H9 (cell line): Measurements from ENCODE around the gene HS6ST1. TPM values are rescaled to one million over a fixed set of nuclear protein-coding genes. Genes with fewer than 3 reads are reported as not detected.

Experiments
- DNase-seq: peaks from one replicate; pipeline ENCODE4 v3.0.0-alpha.2; 2017
- H2AFZ ChIP-seq: one replicate; pipeline ENCODE4 v1.6.1; 2013; ENCODE audit warnings: mild to moderate bottlenecking, low read length, control low read depth, moderate library complexity
- H2AK5ac ChIP-seq: 2 replicates; pipeline ENCODE4 v1.6.1; 2013; ENCODE audit warnings: low read length, control low read depth, mixed read lengths; ENCODE audit not compliant: insufficient read length
- H2BK120ac ChIP-seq: one replicate; pipeline ENCODE4 v1.6.1; 2013; ENCODE audit warnings: low read depth, mild to moderate bottlenecking, low read length, control low read depth, inconsistent platforms; ENCODE audit not compliant: poor library complexity, severe bottlenecking
- H2BK12ac ChIP-seq: 2 replicates; pipeline ENCODE4 v1.6.1; 2013; ENCODE audit warnings: low read length, control low read depth, mixed read lengths, low read depth; ENCODE audit not compliant: insufficient read length
- H2BK15ac ChIP-seq: 2 replicates; pipeline ENCODE4 v1.6.1; 2013; ENCODE audit warnings: low read depth, low read length, control low read depth
- H2BK20ac ChIP-seq: one replicate; pipeline ENCODE4 v1.6.1; 2013; ENCODE audit warnings: low read depth, mild to moderate bottlenecking, low read length, control low read depth, inconsistent platforms; ENCODE audit not compliant: poor library complexity, severe bottlenecking
- H2BK5ac ChIP-seq: 2 replicates; pipeline ENCODE4 v1.6.1; 2013; ENCODE audit warnings: low read length, control low read depth, mixed read lengths; ENCODE audit not compliant: insufficient read length
- H3K14ac ChIP-seq: 2 replicates; pipeline ENCODE4 v1.6.1; 2013; ENCODE audit warnings: low read length, control low read depth; ENCODE audit not compliant: insufficient read depth
- H3K18ac ChIP-seq: 2 replicates; pipeline ENCODE4 v1.6.1; 2013; ENCODE audit warnings: low read depth, mild to moderate bottlenecking, mixed read lengths, low read length, control low read depth; ENCODE audit not compliant: insufficient read length
- H3K23ac ChIP-seq: 2 replicates; pipeline ENCODE4 v1.6.1; 2013; ENCODE audit warnings: low read length, control low read depth, mixed read lengths, low read depth; ENCODE audit not compliant: insufficient read length
- H3K23me2 ChIP-seq: 2 replicates; pipeline ENCODE4 v1.6.1; 2013; ENCODE audit warnings: low read depth, mild to moderate bottlenecking, mixed read lengths, low read length, control low read depth; ENCODE audit not compliant: insufficient read length, poor library complexity, severe bottlenecking
- H3K27ac ChIP-seq: 2 replicates; pipeline ENCODE4 v1.5.1; 2013; ENCODE audit warnings: low read length, control low read depth, mixed read lengths, low read depth; ENCODE audit not compliant: insufficient read length
- H3K27me3 ChIP-seq: 2 replicates; pipeline ENCODE4 v1.6.1; 2013; ENCODE audit warnings: low read length, control low read depth, inconsistent platforms; ENCODE audit not compliant: insufficient read depth
- H3K4ac ChIP-seq: 2 replicates; pipeline ENCODE4 v1.6.1; 2013; ENCODE audit warnings: low read depth, mild to moderate bottlenecking, control low read depth, inconsistent platforms, low read length, moderate library complexity
- H3K4me1 ChIP-seq: 2 replicates; pipeline ENCODE4 v1.6.1; 2013; ENCODE audit warnings: low read length, control low read depth, inconsistent platforms; ENCODE audit not compliant: insufficient read depth
- H3K4me2 ChIP-seq: 2 replicates; pipeline ENCODE4 v1.6.1; 2013; ENCODE audit warnings: low read length, control low read depth, mixed read lengths; ENCODE audit not compliant: insufficient read length, insufficient read depth
- H3K56ac ChIP-seq: 2 replicates; pipeline ENCODE4 v1.6.1; 2013; ENCODE audit warnings: low read depth, mild to moderate bottlenecking, mixed read lengths, low read length, control low read depth; ENCODE audit not compliant: insufficient read length
- H3K79me1 ChIP-seq: 2 replicates; pipeline ENCODE4 v1.6.1; 2013; ENCODE audit warnings: low read depth, mild to moderate bottlenecking, moderate library complexity, low read length, control low read depth, inconsistent platforms; ENCODE audit not compliant: insufficient read depth, poor library complexity, severe bottlenecking
- H3K79me2 ChIP-seq: 2 replicates; pipeline ENCODE4 v1.6.1; 2013; ENCODE audit warnings: low read length, control low read depth, inconsistent platforms; ENCODE audit not compliant: insufficient read depth
- H3K9ac ChIP-seq: 2 replicates; pipeline ENCODE4 v1.6.1; 2013; ENCODE audit warnings: low read length, control low read depth, mixed read lengths; ENCODE audit not compliant: insufficient read length; ENCODE audit errors: extremely low read depth
- H3K9me3 ChIP-seq: one replicate; pipeline ENCODE4 v1.6.1; 2013; ENCODE audit warnings: low read depth, low read length, inconsistent platforms; ENCODE audit not compliant: control insufficient read depth
- H3T11ph ChIP-seq: one replicate; pipeline ENCODE4 v1.6.1; 2013; ENCODE audit warnings: mild to moderate bottlenecking, low read length, control low read depth, inconsistent platforms
- H4K20me1 ChIP-seq: one replicate; pipeline ENCODE4 v1.6.1; 2013; ENCODE audit not compliant: control insufficient read depth, insufficient read length, insufficient read depth
- H4K5ac ChIP-seq: 2 replicates; pipeline ENCODE4 v1.6.1; 2013; ENCODE audit warnings: low read depth, mild to moderate bottlenecking, mixed read lengths, low read length, control low read depth; ENCODE audit not compliant: insufficient read length
- H4K8ac ChIP-seq: replicated peaks from 2 replicates; pipeline ENCODE4 v1.6.1; 2013; ENCODE audit warnings: low read length, control low read depth, mixed read lengths, low read depth; ENCODE audit not compliant: insufficient read length
- H4K91ac ChIP-seq: 2 replicates; pipeline ENCODE4 v1.6.1; 2013; ENCODE audit warnings: low read depth, mild to moderate bottlenecking, moderate library complexity, mixed read lengths, low read length, control low read depth; ENCODE audit not compliant: insufficient read length
- H3K27ac Mint-ChIP-seq, 3 experiments: 2 replicates in 2 of 3; 3 replicates in 1 of 3; pipeline ENCODE4 v1.8.0; 2020 to 2021; ENCODE audit warnings: mixed read lengths in 3 of 3, mild to moderate bottlenecking in 1 of 3, moderate library complexity in 1 of 3
- H3K27me3 Mint-ChIP-seq: 2 replicates; pipeline ENCODE4 v1.8.0; 2021; ENCODE audit warnings: low read depth, mild to moderate bottlenecking, moderate library complexity, mixed read lengths
- H3K36me3 Mint-ChIP-seq, 3 experiments: 2 replicates in 2 of 3; 3 replicates in 1 of 3; pipeline ENCODE4 v1.8.0; 2020 to 2021; ENCODE audit warnings: low read depth in 3 of 3, mixed read lengths in 3 of 3; ENCODE audit not compliant: insufficient read depth in 1 of 3
- H3K4me1 Mint-ChIP-seq, 2 experiments: 2 replicates each; pipeline ENCODE4 v1.8.0; 2020; ENCODE audit warnings: mixed read lengths in 2 of 2
- H3K4me3 Mint-ChIP-seq, 2 experiments: 2 replicates in 1 of 2; 3 replicates in 1 of 2; pipeline ENCODE4 v1.8.0; 2020 to 2021; ENCODE audit warnings: mild to moderate bottlenecking in 2 of 2, mixed read lengths in 2 of 2, moderate library complexity in 1 of 2
- H3K9me3 Mint-ChIP-seq, 2 experiments: 2 replicates in 1 of 2; 3 replicates in 1 of 2; pipeline ENCODE4 v1.8.0; 2020; ENCODE audit warnings: mild to moderate bottlenecking in 2 of 2, mixed read lengths in 2 of 2, moderate library complexity in 1 of 2
- WGBS: extraction: QIAGEN DNeasy Blood & Tissue Kit; methylation state at CpG from one replicate; pipeline ENCODE4 v1.1.7; 2013; ENCODE audit warnings: missing lambda C conversion rate, low lambda C conversion rate, mixed read lengths; ENCODE audit not compliant: insufficient read length; ENCODE audit errors: extremely low coverage; 5-methylcytosine and 5-hydroxymethylcytosine counted together
- total RNA-seq: library from RNA; stranded (reverse); gene quantifications from 2 replicates; pipeline ENCODE4 v1.2.1, GENCODE V29; 2021
- TF ChIP-seq, protein P1 (sequence below): fragments of 200-600 bp; sonication (generic); conservative IDR thresholded peaks from 3 replicates; pipeline ENCODE4 v1.8.0; 2021; ENCODE audit warnings: antibody characterized with exemption, mild to moderate bottlenecking

Gene HS6ST1
- total RNA-seq, 1 experiment from 2014 or later: 60.2 TPM

DNA sequence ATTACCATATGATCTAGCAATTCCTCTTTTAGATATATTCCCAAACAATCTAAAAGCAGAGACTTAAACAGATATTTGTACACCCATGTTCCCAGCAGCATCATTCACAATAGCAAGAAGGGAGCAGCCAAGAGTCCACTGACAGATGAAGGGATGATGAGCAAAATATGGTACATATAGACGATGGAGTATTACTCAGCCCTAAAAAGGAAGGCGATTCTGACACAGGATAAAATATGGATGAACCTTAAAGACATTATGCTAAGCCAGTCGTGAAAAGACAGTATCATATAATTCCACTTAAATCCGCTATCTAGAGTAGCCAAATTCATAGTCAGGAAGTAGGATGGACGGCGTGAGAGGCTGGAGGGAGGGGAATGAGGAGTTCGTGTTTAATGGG is 20.4 kb downstream of the HS6ST1 start:
- TF ChIP-seq, protein P1, sequence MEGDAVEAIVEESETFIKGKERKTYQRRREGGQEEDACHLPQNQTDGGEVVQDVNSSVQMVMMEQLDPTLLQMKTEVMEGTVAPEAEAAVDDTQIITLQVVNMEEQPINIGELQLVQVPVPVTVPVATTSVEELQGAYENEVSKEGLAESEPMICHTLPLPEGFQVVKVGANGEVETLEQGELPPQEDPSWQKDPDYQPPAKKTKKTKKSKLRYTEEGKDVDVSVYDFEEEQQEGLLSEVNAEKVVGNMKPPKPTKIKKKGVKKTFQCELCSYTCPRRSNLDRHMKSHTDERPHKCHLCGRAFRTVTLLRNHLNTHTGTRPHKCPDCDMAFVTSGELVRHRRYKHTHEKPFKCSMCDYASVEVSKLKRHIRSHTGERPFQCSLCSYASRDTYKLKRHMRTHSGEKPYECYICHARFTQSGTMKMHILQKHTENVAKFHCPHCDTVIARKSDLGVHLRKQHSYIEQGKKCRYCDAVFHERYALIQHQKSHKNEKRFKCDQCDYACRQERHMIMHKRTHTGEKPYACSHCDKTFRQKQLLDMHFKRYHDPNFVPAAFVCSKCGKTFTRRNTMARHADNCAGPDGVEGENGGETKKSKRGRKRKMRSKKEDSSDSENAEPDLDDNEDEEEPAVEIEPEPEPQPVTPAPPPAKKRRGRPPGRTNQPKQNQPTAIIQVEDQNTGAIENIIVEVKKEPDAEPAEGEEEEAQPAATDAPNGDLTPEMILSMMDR: no peak
- H3K27ac ChIP-seq: no peak overlapping the region
- no peak overlapping the region for H2BK120ac ChIP-seq
- H4K5ac ChIP-seq: no peak overlapping the region
- no peak overlapping the region for H2BK5ac ChIP-seq
- H4K20me1 ChIP-seq: peaks cover 3% of the 10 kb centered on the region
- peaks cover 4% of the 10 kb centered on the region; the same call in 1 of the 2 replicates for H3K4me1 ChIP-seq
- no peak overlapping the region for H3K14ac ChIP-seq
- H3K4ac ChIP-seq: no peak overlapping the region
- no CpG with 5 or more reads among the region's 7 CpGs for WGBS
- H2BK15ac ChIP-seq: no peak overlapping the region
- H3K79me2 ChIP-seq: peaks cover 43% of the 10 kb centered on the region; the same call in 1 of the 2 replicates
- no peak overlapping the region for H3K23ac ChIP-seq
- H3K9ac ChIP-seq: no peak overlapping the region
- Mint-ChIP-seq H3K4me3 (no peak overlapping the region), H3K4me1 (peaks cover 27 to 45% of the 10 kb centered on the region in 2 experiments), H3K36me3 (peaks cover 6 to 19% (median 12%) of the 10 kb centered on the region in 3 experiments), H3K9me3 (no peaks in the 10 kb centered on the region), H3K27me3 (no peaks in the 10 kb centered on the region), H3K27ac (no peak overlapping the region)
- no peak overlapping the region for H3T11ph ChIP-seq
- H3K56ac ChIP-seq: no peak overlapping the region
- no peak overlapping the region for H2BK20ac ChIP-seq
- no peak overlapping the region for H2AK5ac ChIP-seq
- H3K4me2 ChIP-seq: no peak overlapping the region
- H3K18ac ChIP-seq: no peak overlapping the region
- H4K91ac ChIP-seq: no peak overlapping the region
- H4K8ac ChIP-seq: no peak overlapping the region
- no peak overlapping the region for H2AFZ ChIP-seq
- H3K79me1 ChIP-seq: peaks cover 12% of the 10 kb centered on the region
- no peaks in the 10 kb centered on the region for H3K9me3 ChIP-seq
- no peaks in the 10 kb centered on the region for H3K27me3 ChIP-seq
- H3K23me2 ChIP-seq: no peaks in the 10 kb centered on the region
- H2BK12ac ChIP-seq: no peak overlapping the region
- no peak for DNase-seq
